ENCODE measurements around the gene MAGI2. TPM values are rescaled to one million over a fixed set of nuclear protein-coding genes. Genes with fewer than 3 reads are reported as not detected.

MAGI2 gene
- total RNA-seq, 1 donor from 2014 or later, result 10.7 TPM

- H3K27me3 Mint-ChIP-seq (ENCODE audit: unreplicated experiment), result no peaks in the 10 kb centered on the region
Observed at GRCh38 chr7:79339208-79339925, 114.1 kb downstream of the MAGI2 start.

GRCh38 chr7:79337717-79338116 lies 115.8 kb downstream of the MAGI2 start:
- no peak for DNase-seq (ENCODE audit: extremely low spot score, unreplicated experiment)
- no peaks in the 10 kb centered on the region for H3K27me3 Mint-ChIP-seq (ENCODE audit: unreplicated experiment)
- no peaks in the 10 kb centered on the region for H3K36me3 Mint-ChIP-seq (ENCODE audit: unreplicated experiment)
- no peak for TF ChIP-seq CTCF (IDR thresholded peaks at IDR 0.05)
- no peaks in the 10 kb centered on the region for H3K9me3 Mint-ChIP-seq (ENCODE audit: unreplicated experiment)
- no peak overlapping the region for H3K4me3 Mint-ChIP-seq (ENCODE audit: unreplicated experiment)
- H3K4me1 Mint-ChIP-seq (ENCODE audit: unreplicated experiment), result no peaks in the 10 kb centered on the region
- H3K27ac Mint-ChIP-seq (ENCODE audit: unreplicated experiment), result no peak overlapping the region

More at GRCh38 chr7:79339208-79339925, 114.1 kb downstream of the MAGI2 start:
- TF ChIP-seq CTCF (IDR thresholded peaks at IDR 0.05), result no peak
- DNase-seq (ENCODE audit: extremely low spot score, unreplicated experiment), result no peak
- no peaks in the 10 kb centered on the region for H3K36me3 Mint-ChIP-seq (ENCODE audit: unreplicated experiment)
- no peaks in the 10 kb centered on the region for H3K9me3 Mint-ChIP-seq (ENCODE audit: unreplicated experiment)
- no peak overlapping the region for H3K4me3 Mint-ChIP-seq (ENCODE audit: unreplicated experiment)
- no peak overlapping the region for H3K27ac Mint-ChIP-seq (ENCODE audit: unreplicated experiment)
- H3K4me1 Mint-ChIP-seq (ENCODE audit: unreplicated experiment), result no peaks in the 10 kb centered on the region

- no peak for TF ChIP-seq CTCF (IDR thresholded peaks at IDR 0.05)
- DNase-seq (ENCODE audit: extremely low spot score, unreplicated experiment), result no peak
- no peaks in the 10 kb centered on the region for H3K36me3 Mint-ChIP-seq (ENCODE audit: unreplicated experiment)
- H3K9me3 Mint-ChIP-seq (ENCODE audit: unreplicated experiment), result no peaks in the 10 kb centered on the region
- no peaks in the 10 kb centered on the region for H3K4me1 Mint-ChIP-seq (ENCODE audit: unreplicated experiment)
- H3K4me3 Mint-ChIP-seq (ENCODE audit: unreplicated experiment), result no peak overlapping the region
- H3K27ac Mint-ChIP-seq (ENCODE audit: unreplicated experiment), result no peak overlapping the region
- H3K27me3 Mint-ChIP-seq (ENCODE audit: unreplicated experiment), result no peaks in the 10 kb centered on the region
Observed at GRCh38 chr7:79334841-79335240, 118.6 kb downstream of the MAGI2 start.

- Mint-ChIP-seq H3K4me3 (ENCODE audit: unreplicated experiment) (no peak overlapping the region), H3K9me3 (ENCODE audit: unreplicated experiment) (no peaks in the 10 kb centered on the region), H3K4me1 (ENCODE audit: unreplicated experiment) (no peaks in the 10 kb centered on the region), H3K36me3 (ENCODE audit: unreplicated experiment) (no peaks in the 10 kb centered on the region), H3K27me3 (ENCODE audit: unreplicated experiment) (no peaks in the 10 kb centered on the region), H3K27ac (ENCODE audit: unreplicated experiment) (no peak overlapping the region)
- no peak for TF ChIP-seq CTCF (IDR thresholded peaks at IDR 0.05)
- no peak for DNase-seq (ENCODE audit: extremely low spot score, unreplicated experiment)
Observed at GRCh38 chr7:79334334-79334733, 119.1 kb downstream of the MAGI2 start.

- H3K4me3 Mint-ChIP-seq (ENCODE audit: unreplicated experiment), result no peak overlapping the region
Observed at GRCh38 chr7:79332091-79332490, 121.4 kb downstream of the MAGI2 start.

More at GRCh38 chr7:79332091-79332490, 121.4 kb downstream of the MAGI2 start:
- no peaks in the 10 kb centered on the region for H3K27me3 Mint-ChIP-seq (ENCODE audit: unreplicated experiment)
- TF ChIP-seq CTCF (IDR thresholded peaks at IDR 0.05), result no peak
- no peaks in the 10 kb centered on the region for H3K9me3 Mint-ChIP-seq (ENCODE audit: unreplicated experiment)
- H3K4me1 Mint-ChIP-seq (ENCODE audit: unreplicated experiment), result no peaks in the 10 kb centered on the region
- no peak overlapping the region for H3K27ac Mint-ChIP-seq (ENCODE audit: unreplicated experiment)
- no peak for DNase-seq (ENCODE audit: extremely low spot score, unreplicated experiment)
- H3K36me3 Mint-ChIP-seq (ENCODE audit: unreplicated experiment), result no peaks in the 10 kb centered on the region

Measured in osteocyte (in vitro differentiated cells).